K562 (cell line): ENCODE measurements around the gene TIAM1. TPM values are rescaled to one million over a fixed set of nuclear protein-coding genes. Genes with fewer than 3 reads are reported as not detected.

Experiments
- ATAC-seq: fragments of 200-7000 bp; cut with Tn5 transposase; 3 replicates; pipeline ENCODE4 v1.9.1; 2020; ENCODE audit warnings: moderate library complexity
- BruUV-seq: library from RNA; stranded (reverse); fragments of 400-500 nt; replicated peaks from 2 replicates; lab custom pipeline; 2021; lab: Mats Ljungman, UMichigan
- CTCF ChIA-PET: fragments of 300-600 bp; formaldehyde crosslinking; extraction: SDS; loops from one replicate; lab custom pipeline; 2021; ENCODE audit warnings: low intra/inter-chr PET ratio; lab: Yijun Ruan, JAX
- POLR2A ChIA-PET: fragments of 300-600, 350-650 bp; sonication (Branson Sonifier 250); formaldehyde crosslinking; extraction: SDS; loops from one replicate; lab custom pipeline; 2021; ENCODE audit warnings: antibody characterized with exemption, inconsistent platforms; lab: Yijun Ruan, JAX
- DNase-seq, 4 experiments: peaks; one replicate each; pipeline versions ENCODE4 v3.0.0 to v3.0.0-alpha.2; 2011 to 2018; ENCODE audit warnings: low spot score in 3 of 4, mixed read lengths in 3 of 4; ENCODE audit errors: extremely low read depth in 1 of 4
- FAIRE-seq: peaks from 2 replicates; lab custom pipeline; 2011; peaks lifted over from hg19 to GRCh38; lab: Jason Lieb, UNC
- H2AFZ ChIP-seq: 2 replicates; pipeline ENCODE4 v1.6.0; 2011; ENCODE audit warnings: low read depth, low read length, control low read depth, inconsistent platforms
- H3K27ac ChIP-seq: fragments of 200-600 bp; 3 replicates; pipeline ENCODE4 v1.8.0; 2011; ENCODE audit warnings: low read depth, mild to moderate bottlenecking, control low read depth, inconsistent platforms, low read length, moderate library complexity, mixed read lengths; ENCODE audit errors: extremely low read depth
- H3K27me3 ChIP-seq, 2 experiments: fragments of 300-600 bp in 1 of 2; 2 replicates in 1 of 2; 3 replicates in 1 of 2; pipeline versions ENCODE4 v1.6.0 to v1.8.0; 2011; ENCODE audit warnings: inconsistent platforms in 2 of 2, low read length in 2 of 2, mild to moderate bottlenecking in 1 of 2, mixed read lengths in 1 of 2, moderate library complexity in 1 of 2; ENCODE audit not compliant: control insufficient read depth in 2 of 2, insufficient read depth in 2 of 2
- H3K36me3 ChIP-seq: fragments of 300-600 bp; 3 replicates; pipeline ENCODE4 v1.8.0; 2011; ENCODE audit warnings: mild to moderate bottlenecking, low read length, inconsistent platforms; ENCODE audit not compliant: control insufficient read depth, insufficient read depth
- H3K4me1 ChIP-seq, 2 experiments: fragments of 200-600 bp in 1 of 2; replicated peaks in 1 of 2; 2 replicates in 1 of 2; 3 replicates in 1 of 2; pipeline versions ENCODE4 v1.5.1 to v1.8.0; 2011; ENCODE audit warnings: inconsistent platforms in 2 of 2, low read length in 2 of 2, mild to moderate bottlenecking in 1 of 2, mixed read lengths in 1 of 2, moderate library complexity in 1 of 2; ENCODE audit not compliant: control insufficient read depth in 2 of 2, insufficient read depth in 2 of 2
- H3K4me2 ChIP-seq: 2 replicates; pipeline ENCODE4 v1.6.1; 2011; ENCODE audit warnings: low read length, control low read depth, inconsistent platforms, mixed read lengths; ENCODE audit not compliant: insufficient read depth
- H3K4me3 ChIP-seq: fragments of 200-600 bp; sonication (generic), shearing (Covaris generic); 2 replicates; pipeline ENCODE4 v1.5.1; 2016; ENCODE audit warnings: control low read depth, inconsistent platforms
- H3K79me2 ChIP-seq: fragments of 200-600 bp; 3 replicates; pipeline ENCODE4 v1.8.0; 2011; ENCODE audit warnings: low read length, inconsistent platforms; ENCODE audit not compliant: control insufficient read depth, insufficient read depth
- H3K9ac ChIP-seq, 2 experiments: 2 replicates each; pipeline versions ENCODE4 v1.6.0 to v1.6.1; 2011; ENCODE audit warnings: low read depth in 2 of 2, low read length in 2 of 2, control low read depth in 1 of 2, inconsistent platforms in 1 of 2, mild to moderate bottlenecking in 1 of 2, mixed read lengths in 1 of 2; ENCODE audit not compliant: insufficient read depth in 1 of 2
- H3K9me1 ChIP-seq: one replicate; pipeline ENCODE4 v1.6.0; 2011; ENCODE audit warnings: inconsistent platforms, mild to moderate bottlenecking, low read length, moderate library complexity; ENCODE audit not compliant: control insufficient read depth, insufficient read depth
- H3K9me3 ChIP-seq: replicated peaks from 2 replicates; pipeline ENCODE4 v1.5.1; 2011; ENCODE audit warnings: low read depth, low read length, inconsistent platforms; ENCODE audit not compliant: control insufficient read depth, insufficient read depth
- H4K20me1 ChIP-seq: replicated peaks from 2 replicates; pipeline ENCODE4 v1.6.1; 2011; ENCODE audit warnings: low read length, inconsistent platforms, mixed read lengths; ENCODE audit not compliant: control insufficient read depth, insufficient read depth
- BDP1 ChIP-seq: IDR thresholded peaks from 3 replicates; pipeline ENCODE4 v1.6.1; 2011; ENCODE audit not compliant: insufficient read length, insufficient read depth
- CEBPG ChIP-seq, 3 experiments: fragments of 200-800 bp in 1 of 3; sonication (Bioruptor generic) in 1 of 3; sonication (generic) in 1 of 3; formaldehyde crosslinking in 1 of 3; IDR thresholded peaks in 2 of 3; conservative IDR thresholded peaks in 1 of 3; 2 replicates each; pipeline versions ENCODE4 v1.6.1 to v1.8.0; 2016 to 2022; ENCODE audit warnings: missing compliant biosample characterization in 2 of 3, missing genetic modification characterization in 2 of 3, mild to moderate bottlenecking in 1 of 3, missing genetic modification reagents in 1 of 3
- FOXK2 ChIP-seq, 2 experiments: fragments of 450-650 bp; IDR thresholded peaks in 1 of 2; conservative IDR thresholded peaks in 1 of 2; 2 replicates each; pipeline ENCODE4 v1.6.1; 2016; ENCODE audit warnings: low read depth in 2 of 2, mild to moderate bottlenecking in 1 of 2
- ILK ChIP-seq: fragments of 450-650 bp; IDR thresholded peaks from 2 replicates; pipeline ENCODE4 v1.6.1; 2016; ENCODE audit warnings: missing genetic modification characterization, low read depth, mild to moderate bottlenecking, missing compliant biosample characterization, moderate library complexity, borderline replicate concordance
- IRF1 ChIP-seq: sonication (generic); formaldehyde crosslinking; IDR thresholded peaks from 2 replicates; pipeline ENCODE4 v1.8.0; 2022; ENCODE audit warnings: missing genetic modification reagents, mild to moderate bottlenecking, borderline replicate concordance
- IRF2 ChIP-seq: sonication (generic); formaldehyde crosslinking; IDR thresholded peaks from 2 replicates; pipeline ENCODE4 v1.8.1; 2022; ENCODE audit warnings: mild to moderate bottlenecking, missing genetic modification reagents
- MAFK ChIP-seq: IDR thresholded peaks from 2 replicates; pipeline ENCODE4 v1.6.1; 2011; ENCODE audit warnings: low read length, improper control_type of control experiment
- SAFB2 ChIP-seq: fragments of 200-400 bp; formaldehyde crosslinking; IDR thresholded peaks from 2 replicates; pipeline ENCODE4 v1.6.1; 2018; ENCODE audit warnings: borderline replicate concordance, low read length, low read depth, moderate library complexity; ENCODE audit not compliant: severe bottlenecking
- SNIP1 ChIP-seq: fragments of 450-650 bp; IDR thresholded peaks from 2 replicates; pipeline ENCODE4 v1.7.1; 2017; ENCODE audit warnings: low read depth, mild to moderate bottlenecking
- SOX6 ChIP-seq: fragments of 450-650 bp; IDR thresholded peaks from 2 replicates; pipeline ENCODE4 v1.6.1; 2014; ENCODE audit warnings: mild to moderate bottlenecking
- TFAP4 ChIP-seq: sonication (generic); formaldehyde crosslinking; IDR thresholded peaks from 2 replicates; pipeline ENCODE4 v1.8.0; 2022; ENCODE audit warnings: missing genetic modification reagents, mild to moderate bottlenecking, moderate library complexity, borderline replicate concordance
- TSC22D4 ChIP-seq: fragments of 450-650 bp; IDR thresholded peaks from 2 replicates; pipeline ENCODE4 v1.6.1; 2016; ENCODE audit warnings: missing genetic modification characterization, missing biosample characterization, control low read depth
- ZBTB43 ChIP-seq: sonication (generic); formaldehyde crosslinking; IDR thresholded peaks from 2 replicates; pipeline ENCODE4 v1.8.0; 2023; ENCODE audit warnings: mild to moderate bottlenecking, missing genetic modification reagents
- WGBS: fragments of 100-300 bp; shearing (Covaris generic); methylation state at CpG from one replicate; pipeline ENCODE4 v1.1.6; 2016; ENCODE audit warnings: low coverage, mixed read lengths; ENCODE audit not compliant: insufficient coverage; ENCODE audit errors: missing lambda C conversion rate; 5-methylcytosine and 5-hydroxymethylcytosine counted together
- in situ Hi-C: fragments of 300-500 bp; cut with MboI; formaldehyde crosslinking; loops from 4 replicates; pipeline ENCODE4 v1.15.0; 2018; ENCODE audit warnings: inconsistent platforms, mixed read lengths
- intact Hi-C: fragments of 100-400 bp; cut with micrococcal nuclease; formaldehyde crosslinking; loops from 2 replicates; pipeline ENCODE4 v1.14.2; 2022
- polyA plus RNA-seq, 8 experiments: library from polyadenylated mRNA; depleted of rRNA in 4 of 8; stranded (reverse) in 5 of 8; unstranded in 3 of 8; fragments of >200 nt; fragmentation: Nextera tagmentation in 2 of 8; fragmentation: Illumina TruSeq in 1 of 8; extraction: Ambion mirVana in 2 of 8; extraction: Trizol in 1 of 8; gene quantifications; 2 replicates each; pipeline versions ENCODE4 v1.2.1 to v1.2.3, GENCODE V29; 2011 to 2014; ENCODE audit warnings: inconsistent platforms in 1 of 8, missing spikeins in 1 of 8
- total RNA-seq, 7 experiments: library from RNA; depleted of rRNA in 6 of 7; stranded (reverse); fragments of >200 nt in 6 of 7; fragmentation: Illumina TruSeq in 2 of 7; extraction: Trizol in 2 of 7; gene quantifications; 2 replicates each; pipeline versions ENCODE4 v1.2.1 to v1.2.3, GENCODE V29; 2011 to 2021; ENCODE audit warnings: low replicate concordance in 1 of 7

TIAM1 gene
- total and polyA plus RNA-seq, 9 of the 15 experiments (the other 6 are each of a cell fraction or from before 2014, with no cell fraction given) = 0.11 TPM; not detected in 8

GRCh38 chr21:31287201-31287600 lies 56.9 kb downstream of the TIAM1 start (continued):
- TF ChIP-seq BDP1 = no peak
- no peak for TF ChIP-seq CEBPG (CRISPR knock-in tag; IDR thresholded peaks at IDR 0.05)
- no peak for TF ChIP-seq CEBPG (tag; conservative IDR thresholded peaks at IDR 0.05 in 1 of 2, IDR thresholded peaks at IDR 0.05 in 1 of 2)
- no peak for TF ChIP-seq ZBTB43 (CRISPR knock-in tag)
- no peak for TF ChIP-seq FOXK2 (conservative IDR thresholded peaks at IDR 0.05 in 1 of 2, IDR thresholded peaks at IDR 0.05 in 1 of 2; ENCODE audit: low read depth in 2 of 2)
- TF ChIP-seq ILK (tag) = no peak
- no peak for TF ChIP-seq IRF2 (CRISPR knock-in tag)
- no peak for TF ChIP-seq IRF1 (CRISPR knock-in tag)

- ATAC-seq = no peak
- ChIA-PET POLR2A (interaction anchor here (0.9 kb wide), 1 partner anchor 11 kb away, joined by 3 read pairs; no protein-coding TSS in a partner anchor), CTCF (no interaction called here)
- 11% methylated on average over 1 of the region's 1 CpG for WGBS
- H3K9me3 ChIP-seq = no peaks in the 10 kb centered on the region
- intact Hi-C loops (no loop called here), in situ Hi-C loops (no loop called here)
- peaks cover 0 to 3% of the 10 kb centered on the region in 2 experiments; a peak in 2 of 5 replicates for H3K4me1 ChIP-seq
- no peak overlapping the region for H2AFZ ChIP-seq
- no peaks in the 10 kb centered on the region for H4K20me1 ChIP-seq
- FAIRE-seq = no peak
- H3K9me1 ChIP-seq = no peaks in the 10 kb centered on the region
- DNase-seq = no peak
- no peak overlapping the region for H3K27ac ChIP-seq
- H3K79me2 ChIP-seq = no peaks in the 10 kb centered on the region
- no peaks in the 10 kb centered on the region; a peak in 1 of 5 replicates for H3K27me3 ChIP-seq
- no peak overlapping the region for H3K4me2 ChIP-seq
- H3K36me3 ChIP-seq = no peaks in the 10 kb centered on the region
- H3K4me3 ChIP-seq = no peak overlapping the region
- no peak overlapping the region for H3K9ac ChIP-seq
- BruUV-seq = no TSS peak
- TF ChIP-seq SAFB2 (no peak), MAFK (no peak), SNIP1 (no peak), TFAP4 (CRISPR knock-in tag) (no peak), TSC22D4 (tag) (no peak), SOX6 (no peak)
These were observed 57.4 kb downstream of the TIAM1 start for GRCh38 chr21:31286621-31287020.
